ENCODE results near the gene PCED1B.

PCED1B gene

GRCh38 chr12:47234576-47235141 lies 155.2 kb downstream of the PCED1B start:
- no peak for DNase-seq (ENCODE audit: low read depth)

- no peak for DNase-seq (ENCODE audit: low read depth)
Observed at GRCh38 chr12:47235258-47236040, 156.0 kb downstream of the PCED1B start.

- DNase-seq (ENCODE audit: low read depth), result peak; percentile 87
Observed at GRCh38 chr12:47236109-47236714, 156.8 kb downstream of the PCED1B start.

- DNase-seq (ENCODE audit: low read depth), result peak; percentile 53
Observed at GRCh38 chr12:47237751-47238211, 158.4 kb downstream of the PCED1B start.

- DNase-seq (ENCODE audit: low read depth), result peak; percentile 62
Observed at GRCh38 chr12:47238669-47239114, 159.3 kb downstream of the PCED1B start.

- no peak for DNase-seq (ENCODE audit: low read depth)
Observed at GRCh38 chr12:47242426-47242825, 163.0 kb downstream of the PCED1B start.

GRCh38 chr12:47244835-47245234 lies 165.4 kb downstream of the PCED1B start:
- no peak for DNase-seq (ENCODE audit: low read depth)

- no peak for DNase-seq (ENCODE audit: low read depth)
Observed at GRCh38 chr12:47245623-47246022, 166.2 kb downstream of the PCED1B start.

GRCh38 chr12:47247418-47247817 lies 168.0 kb downstream of the PCED1B start:
- no peak for DNase-seq (ENCODE audit: low read depth)

GRCh38 chr12:47249082-47249481 lies 169.7 kb downstream of the PCED1B start:
- DNase-seq (ENCODE audit: low read depth), result no peak

- DNase-seq (ENCODE audit: low read depth), result no peak
Observed at GRCh38 chr12:47249719-47250357, 170.4 kb downstream of the PCED1B start.

GRCh38 chr12:47251919-47252318 lies 172.5 kb downstream of the PCED1B start:
- DNase-seq (ENCODE audit: low read depth), result no peak

- DNase-seq (ENCODE audit: low read depth), result no peak
Observed at GRCh38 chr12:47264951-47265350, 185.5 kb downstream of the PCED1B start.

- DNase-seq (ENCODE audit: low read depth), result no peak
Observed at GRCh38 chr12:47265391-47265790, 186.0 kb downstream of the PCED1B start.

GRCh38 chr12:47267571-47267970 lies 188.2 kb downstream of the PCED1B start:
- DNase-seq (ENCODE audit: low read depth), result no peak

- no peak for DNase-seq (ENCODE audit: low read depth)
Observed at GRCh38 chr12:47268501-47269454, 189.4 kb downstream of the PCED1B start.

GRCh38 chr12:47269916-47270315 lies 190.5 kb downstream of the PCED1B start:
- no peak for DNase-seq (ENCODE audit: low read depth)

GRCh38 chr12:47270782-47271664 lies 191.6 kb downstream of the PCED1B start:
- peak; percentile 91 for DNase-seq (ENCODE audit: low read depth)

GRCh38 chr12:47271800-47272239 lies 192.4 kb downstream of the PCED1B start:
- DNase-seq (ENCODE audit: low read depth), result no peak
